Hepatocyte (in vitro differentiated cells): Measurements from ENCODE around the gene HHLA2.

Experiments
- EZH2 ChIP-seq: fragments of 200-600 bp; sonication (generic); IDR thresholded peaks from 2 replicates; pipeline ENCODE4 v1.6.1; 2016; ENCODE audit warnings: antibody characterized with exemption, mild to moderate bottlenecking, borderline replicate concordance
- TF ChIP-seq, protein P1 (sequence below): fragments of 200-600 bp; sonication (generic); IDR thresholded peaks from 2 replicates; pipeline ENCODE4 v1.5.1; 2016; ENCODE audit warnings: antibody characterized with exemption, mild to moderate bottlenecking; ENCODE audit not compliant: poor library complexity

DNA sequence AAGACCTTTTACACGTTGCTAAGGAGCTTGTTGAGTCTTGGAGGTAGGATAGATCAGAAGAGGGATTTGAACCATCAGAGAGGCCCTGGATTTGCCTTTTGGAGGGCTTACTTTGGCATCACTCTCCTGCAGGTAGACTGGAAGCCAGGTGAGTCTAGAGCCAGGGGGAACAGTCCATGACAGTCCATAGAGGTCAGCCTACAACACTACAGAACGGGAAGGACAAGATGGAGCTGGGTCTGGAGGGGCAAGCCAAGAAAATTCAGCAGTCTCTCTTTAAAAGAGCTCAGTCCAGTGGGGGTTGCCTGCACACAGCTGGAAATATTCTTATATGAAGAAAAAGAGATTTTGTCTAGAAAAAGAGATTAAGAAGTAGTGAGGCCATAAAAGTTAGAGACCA, 60.7 kb downstream of the HHLA2 start:
- TF ChIP-seq, protein P1, sequence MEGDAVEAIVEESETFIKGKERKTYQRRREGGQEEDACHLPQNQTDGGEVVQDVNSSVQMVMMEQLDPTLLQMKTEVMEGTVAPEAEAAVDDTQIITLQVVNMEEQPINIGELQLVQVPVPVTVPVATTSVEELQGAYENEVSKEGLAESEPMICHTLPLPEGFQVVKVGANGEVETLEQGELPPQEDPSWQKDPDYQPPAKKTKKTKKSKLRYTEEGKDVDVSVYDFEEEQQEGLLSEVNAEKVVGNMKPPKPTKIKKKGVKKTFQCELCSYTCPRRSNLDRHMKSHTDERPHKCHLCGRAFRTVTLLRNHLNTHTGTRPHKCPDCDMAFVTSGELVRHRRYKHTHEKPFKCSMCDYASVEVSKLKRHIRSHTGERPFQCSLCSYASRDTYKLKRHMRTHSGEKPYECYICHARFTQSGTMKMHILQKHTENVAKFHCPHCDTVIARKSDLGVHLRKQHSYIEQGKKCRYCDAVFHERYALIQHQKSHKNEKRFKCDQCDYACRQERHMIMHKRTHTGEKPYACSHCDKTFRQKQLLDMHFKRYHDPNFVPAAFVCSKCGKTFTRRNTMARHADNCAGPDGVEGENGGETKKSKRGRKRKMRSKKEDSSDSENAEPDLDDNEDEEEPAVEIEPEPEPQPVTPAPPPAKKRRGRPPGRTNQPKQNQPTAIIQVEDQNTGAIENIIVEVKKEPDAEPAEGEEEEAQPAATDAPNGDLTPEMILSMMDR = no peak
- TF ChIP-seq EZH2 = no peak
